SHP77 treated with DMSO at 0.1 percent for 48 hours (cell line): Measurements from ENCODE around the gene POLG.

Experiments used
- DNase-seq: peaks from one replicate; lab custom pipeline; 2025; lab: John Stamatoyannopoulos, UW

The POLG gene

DNA sequence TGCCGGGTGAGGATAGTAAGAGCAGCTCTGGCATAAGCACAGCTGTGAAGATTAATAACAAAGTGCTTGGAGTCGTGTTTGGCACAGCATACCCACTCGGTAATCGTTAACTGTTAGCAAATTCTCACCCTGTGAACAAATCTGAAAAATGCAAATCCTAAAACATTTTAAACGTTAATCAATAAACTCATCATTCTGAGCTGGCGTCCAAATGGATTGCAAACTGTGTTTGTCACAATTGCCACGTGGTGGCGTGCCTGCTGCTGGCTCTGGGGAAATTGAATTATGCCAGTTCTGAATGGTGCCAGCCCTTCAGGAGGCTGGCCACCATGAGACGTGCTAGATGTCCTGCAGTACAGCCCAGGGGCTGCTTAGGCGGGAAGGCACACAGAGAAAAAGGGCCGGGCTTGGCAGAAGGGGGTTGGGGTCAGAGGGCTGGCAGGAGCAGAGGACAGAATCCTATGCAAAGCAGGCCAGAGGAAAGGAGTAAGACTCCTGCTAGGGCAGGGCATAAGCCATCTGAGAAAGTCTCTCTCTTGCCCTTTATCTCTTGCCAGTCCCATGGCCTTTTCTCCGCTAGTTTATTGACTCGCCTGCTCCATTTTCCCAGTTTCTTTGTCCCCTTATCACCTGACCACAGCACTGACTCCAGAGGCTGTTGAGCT is 22.1 kb upstream of the POLG start:
- no peak for DNase-seq

DNA sequence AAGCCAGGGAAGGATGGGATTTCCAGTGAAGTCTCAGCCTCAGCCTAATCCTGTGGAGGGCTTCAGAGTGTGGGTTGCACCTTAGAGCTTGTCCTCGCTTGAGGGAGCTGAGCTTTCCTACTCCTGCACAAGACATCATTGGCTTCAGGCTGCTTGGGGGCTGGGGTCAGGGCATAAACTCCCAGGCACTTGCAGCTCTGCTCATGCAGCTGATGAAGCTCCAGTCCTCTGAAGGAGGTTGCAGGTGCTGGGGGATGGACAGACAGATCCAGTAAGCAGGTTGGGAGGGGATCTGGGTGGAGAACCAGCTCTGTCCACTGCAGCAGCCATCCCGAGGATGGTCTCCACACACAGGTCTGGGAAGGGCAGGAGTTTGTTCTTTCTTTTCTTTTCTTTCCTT is 19.4 kb upstream of the POLG start:
- DNase-seq = no peak

GRCh38 chr15:89352476-89352875 is 17.9 kb upstream of the POLG start:
- no peak for DNase-seq

DNA sequence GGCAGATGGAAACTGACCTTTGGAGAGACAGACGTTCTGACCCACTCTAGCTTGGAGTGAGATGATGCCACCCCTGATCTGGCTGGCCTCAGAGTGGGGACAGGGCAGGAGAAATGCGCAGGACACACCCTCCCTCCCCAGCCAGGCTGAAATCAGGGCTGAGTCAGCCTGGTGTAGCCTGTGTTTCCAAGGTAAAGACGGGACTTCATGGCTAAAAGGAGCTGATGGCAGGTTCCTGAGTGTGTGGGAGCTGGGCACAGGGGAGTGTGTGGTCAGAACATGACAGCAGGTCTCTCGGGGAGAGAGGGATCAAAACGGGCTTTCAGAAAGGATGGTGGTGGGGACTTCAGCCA is 14.6 kb upstream of the POLG start:
- DNase-seq = no peak

DNA sequence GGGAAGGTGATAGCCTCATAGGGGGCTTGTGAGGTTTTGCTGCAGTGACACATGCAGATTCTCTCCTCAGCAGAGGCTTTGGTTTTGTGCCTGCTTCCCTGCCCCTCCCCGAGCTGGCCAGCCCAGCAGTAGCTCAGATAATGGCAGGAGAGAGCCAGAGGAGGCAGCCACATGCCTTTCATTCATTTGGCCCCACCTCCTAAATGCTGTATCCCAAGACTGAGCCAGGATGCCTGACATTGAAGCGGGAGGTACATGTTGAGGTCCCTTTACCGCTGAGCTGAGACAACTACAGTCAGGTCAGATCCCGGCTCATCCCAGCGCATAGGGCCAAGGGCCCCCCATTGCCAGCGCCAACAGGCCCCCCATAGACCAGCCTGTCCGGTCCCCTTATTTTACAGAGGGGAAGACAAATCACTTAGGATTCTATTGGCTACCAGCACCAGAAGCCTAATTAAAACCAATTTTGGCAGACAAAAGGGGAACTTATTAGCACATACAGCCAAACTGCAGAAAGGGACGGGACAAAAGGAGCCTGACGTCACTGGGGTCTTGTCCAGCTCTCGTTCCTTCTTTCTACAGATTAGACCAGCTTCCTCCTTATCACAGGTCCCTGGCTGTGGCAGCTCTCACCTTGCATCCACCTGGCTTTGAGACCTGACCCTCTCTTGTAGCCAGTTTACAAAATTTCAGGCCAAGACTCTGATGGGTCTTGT is 12.1 kb upstream of the POLG start:
- DNase-seq = no peak

DNA sequence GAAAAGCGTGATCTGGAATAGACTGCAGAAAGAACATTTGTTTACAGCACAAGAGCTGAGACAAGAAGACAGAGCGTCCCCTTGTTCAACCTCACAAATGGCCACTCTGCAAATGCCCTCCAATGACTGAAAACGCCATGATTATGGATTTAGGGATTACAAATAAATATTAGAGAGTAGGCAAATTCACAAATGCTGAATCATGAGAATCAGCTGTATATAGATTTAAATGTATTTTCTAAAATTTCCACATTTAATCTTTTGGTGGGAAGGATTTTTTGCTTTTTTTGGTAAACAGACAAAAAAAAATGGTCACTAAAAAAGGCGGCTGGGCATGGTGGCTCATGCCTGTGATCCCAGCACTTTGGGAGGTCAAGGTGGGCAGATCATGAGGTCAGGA is 10.6 kb upstream of the POLG start:
- no peak for DNase-seq

DNA sequence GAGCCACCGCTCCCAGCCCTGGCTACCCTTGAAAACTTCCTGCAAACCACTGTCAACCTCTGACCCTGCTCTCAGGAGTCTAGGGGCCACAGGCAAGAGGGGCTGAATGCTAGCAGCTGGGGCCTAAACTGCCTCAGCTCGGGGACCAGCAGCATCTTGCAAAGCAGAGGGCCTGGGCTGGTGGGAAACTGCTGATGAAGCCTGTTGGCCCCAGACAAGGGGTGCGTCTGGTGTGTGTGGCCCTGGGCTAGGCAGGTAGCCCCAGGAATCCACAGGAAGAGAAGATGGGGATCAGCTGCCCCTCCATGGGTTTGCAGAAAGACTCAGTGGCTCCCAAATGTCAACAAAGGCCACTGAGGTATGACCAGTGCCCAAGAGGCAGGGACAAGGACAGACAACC is 8.2 kb upstream of the POLG start:
- DNase-seq = no peak

- DNase-seq = no peak
These were observed 6.8 kb upstream of the POLG start for GRCh38 chr15:89341316-89342005.

DNA sequence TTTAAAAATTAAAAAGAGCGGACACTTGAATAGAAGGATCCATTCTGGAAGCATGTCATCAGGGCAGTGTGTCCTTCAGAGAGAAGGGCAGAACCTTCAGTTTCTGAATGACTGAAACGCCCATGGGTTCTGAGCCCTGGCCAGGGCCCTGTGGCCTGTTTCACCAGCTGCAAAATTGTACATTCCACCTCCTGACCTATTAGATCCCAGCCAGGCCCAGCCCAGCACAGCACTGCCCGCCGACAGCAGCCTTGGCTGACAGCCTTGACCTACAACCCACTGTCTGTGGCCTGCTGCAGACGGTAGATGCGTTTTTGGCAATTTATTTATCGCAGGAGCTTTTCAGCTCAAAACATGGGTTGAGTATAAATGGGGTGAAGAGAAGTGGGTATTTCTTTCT is 5.9 kb upstream of the POLG start:
- DNase-seq = no peak

- no peak for DNase-seq
These were observed 3.4 kb upstream of the POLG start for GRCh38 chr15:89338036-89338435.

DNA sequence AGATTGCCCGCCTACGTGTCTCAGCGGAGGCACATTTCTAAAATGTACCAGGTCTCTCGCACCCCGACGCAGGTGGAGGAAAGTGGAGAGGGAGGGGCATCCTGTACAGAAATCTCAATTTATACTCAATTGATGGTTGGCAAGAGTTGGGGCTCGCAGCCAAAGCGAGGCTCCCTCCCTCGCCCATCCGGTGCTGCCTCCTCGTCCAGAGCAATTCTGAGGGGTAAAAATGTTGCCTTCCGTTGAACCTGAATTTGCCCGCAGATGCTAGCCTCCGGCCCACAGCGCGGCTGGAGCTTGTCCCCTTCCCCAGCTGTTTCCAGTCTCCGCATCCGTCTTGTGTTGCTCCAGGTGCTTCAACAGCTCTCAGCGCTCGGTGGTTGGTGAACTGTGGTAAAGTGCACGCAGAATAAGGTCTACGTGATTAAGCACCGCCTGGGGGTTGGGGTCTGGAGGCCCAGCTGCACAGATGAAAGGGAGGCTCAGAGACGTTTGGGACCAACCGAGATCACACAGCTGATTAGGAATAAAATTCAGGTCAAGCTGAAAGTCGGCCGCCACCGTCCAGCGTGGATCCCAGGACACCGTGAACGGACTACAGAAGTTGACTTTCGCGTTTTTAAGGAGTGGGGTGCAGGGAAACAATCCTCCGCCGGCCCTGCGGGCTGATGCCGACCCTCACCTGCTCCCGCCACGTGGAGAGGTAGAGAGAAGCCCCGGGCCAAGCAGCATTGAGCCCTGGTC is 846 bp upstream of the POLG start:
- DNase-seq = no peak

GRCh38 chr15:89333959-89334509 is 590 bp downstream of the POLG start:
- DNase-seq = no peak

DNA sequence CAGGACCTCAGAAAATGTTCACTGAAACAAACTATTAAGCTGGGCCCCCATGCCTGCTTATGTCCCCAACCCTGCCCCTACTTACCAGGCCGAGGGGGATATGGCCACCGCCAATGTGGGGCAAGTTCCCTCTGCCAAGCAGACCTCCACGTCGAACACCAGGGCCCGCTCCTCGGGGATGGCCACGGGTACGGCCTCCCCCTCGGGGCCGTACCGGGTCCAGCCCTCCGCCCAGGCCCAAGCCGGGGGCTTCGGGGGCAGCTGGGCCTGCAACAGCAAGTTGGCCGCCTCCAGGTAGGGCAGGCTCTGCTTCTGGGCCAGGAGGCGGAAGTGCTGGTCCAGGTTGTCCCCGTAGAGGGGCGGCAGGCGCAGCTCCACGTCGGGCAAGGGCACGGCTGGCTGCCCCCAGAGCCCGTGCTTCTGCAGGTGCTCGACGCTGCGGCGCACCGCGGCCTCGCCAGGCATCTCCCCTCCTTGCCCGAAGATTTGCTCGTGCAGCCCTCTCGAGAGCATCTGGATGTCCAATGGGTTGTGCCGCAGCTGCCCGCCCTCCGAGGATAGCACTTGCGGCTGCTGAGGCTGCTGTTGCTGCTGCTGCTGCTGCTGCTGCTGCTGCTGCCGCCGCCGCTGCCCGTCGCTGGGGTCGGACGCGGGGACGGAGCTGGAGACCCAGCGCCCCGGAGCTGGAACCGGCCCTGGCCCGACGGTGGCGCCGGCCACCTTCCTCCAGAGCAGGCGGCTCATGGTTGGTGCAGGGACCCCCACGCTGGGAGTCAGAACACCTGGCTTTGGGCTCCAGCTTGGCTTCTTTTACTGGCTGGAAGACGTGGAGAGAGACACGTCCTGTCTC is 1.4 kb downstream of the POLG start:
- DNase-seq = no peak

DNA sequence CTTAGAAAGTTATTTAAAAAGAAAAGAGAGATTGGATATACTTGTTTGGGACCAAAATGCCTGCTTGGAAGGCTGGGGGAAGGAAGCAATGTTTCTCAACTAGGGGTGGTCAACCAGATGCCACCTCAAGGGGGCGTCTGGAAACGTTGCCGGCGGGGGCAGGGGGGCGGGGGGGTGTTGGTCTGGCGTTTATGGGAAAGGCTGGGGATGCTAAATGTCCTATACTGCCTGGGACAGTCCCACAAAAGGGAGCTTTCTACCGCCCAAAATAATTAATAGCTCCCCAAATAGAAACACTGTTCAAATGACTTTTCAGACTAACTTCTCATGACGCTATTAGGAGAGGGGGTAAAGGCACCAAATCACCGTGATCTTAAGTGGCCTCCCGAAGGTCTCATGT is 2.2 kb downstream of the POLG start:
- no peak for DNase-seq

GRCh38 chr15:89330881-89331595 is 3.6 kb downstream of the POLG start:
- no peak for DNase-seq

GRCh38 chr15:89330119-89330518 is 4.5 kb downstream of the POLG start:
- DNase-seq = no peak

GRCh38 chr15:89329329-89330084 is 5.1 kb downstream of the POLG start:
- DNase-seq = no peak

DNA sequence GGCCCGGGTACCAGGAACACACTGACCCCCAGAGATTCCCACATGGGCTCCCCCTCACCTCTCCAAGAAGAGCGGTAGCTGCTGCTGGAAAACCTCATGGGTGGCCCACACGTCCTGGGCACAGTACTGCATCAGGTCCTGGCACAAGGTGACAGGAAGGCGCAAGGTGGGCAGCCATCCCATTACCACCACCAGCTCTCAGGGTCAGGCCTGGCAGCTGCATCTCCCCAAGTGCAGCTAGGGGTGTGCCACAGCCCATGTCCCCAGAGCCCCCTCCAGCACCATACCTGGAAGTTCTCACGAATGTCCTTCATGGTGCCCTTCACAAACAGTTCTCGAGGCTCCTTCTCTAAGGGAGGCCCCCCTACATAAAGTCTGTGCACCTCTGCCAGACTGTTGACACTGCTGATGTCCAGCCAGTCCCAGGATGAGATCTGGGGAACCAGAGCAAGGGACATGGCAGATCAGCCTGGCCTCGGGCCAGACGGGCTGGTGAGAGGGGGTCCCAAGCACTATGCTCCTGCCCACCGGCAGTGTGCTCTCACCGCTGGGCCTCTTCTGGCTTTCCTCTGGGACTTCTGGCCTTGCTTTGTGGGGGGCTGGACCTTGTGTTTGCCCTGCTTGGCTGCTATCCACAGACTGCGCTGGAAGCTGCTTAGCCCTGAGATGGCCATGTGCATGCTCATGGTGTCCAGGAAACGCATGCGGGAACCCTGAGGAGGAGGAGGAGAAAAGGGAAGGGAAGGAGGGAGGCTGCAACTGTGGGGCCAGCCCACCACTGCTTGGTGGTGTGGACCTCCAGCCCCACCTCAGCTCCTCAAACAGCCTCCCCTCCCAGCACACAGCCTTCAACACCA is 6.0 kb downstream of the POLG start:
- DNase-seq = no peak

GRCh38 chr15:89327113-89327512 is 7.5 kb downstream of the POLG start:
- no peak for DNase-seq
